CD4-positive, alpha-beta T cell (primary cell): ENCODE measurements around the gene TEX13B. TPM values are rescaled to one million over a fixed set of nuclear protein-coding genes. Genes with fewer than 3 reads are reported as not detected.
"Not testable (repeated sequence)": the region's sequence is repeated elsewhere in the genome, so short reads cannot be mapped to it uniquely, and the experiment has no call there.

Experiments used
- ATAC-seq: fragments of 200-7000 bp; cut with Tn5 transposase; one replicate; pipeline ENCODE4 v1.10.0; 2022; ENCODE audit warnings: mild to moderate bottlenecking; ENCODE audit not compliant: poor library complexity
- CTCF ChIA-PET: fragments of 350-600 bp; sonication (Branson Sonifier 250); formaldehyde crosslinking; loops from one replicate; lab custom pipeline; 2021; ENCODE audit warnings: antibody characterized with exemption, inconsistent platforms; lab: Charles Lee
- POLR2A ChIA-PET: fragments of 350-600 bp; sonication (Branson Sonifier 250); formaldehyde crosslinking; loops from one replicate; lab custom pipeline; 2021; ENCODE audit warnings: antibody characterized with exemption, inconsistent platforms; lab: Charles Lee
- DNase-seq, 14 experiments: peaks; one replicate each; pipeline ENCODE4 v3.0.0-alpha.2; 2013 to 2020; ENCODE audit warnings: mixed read lengths in 2 of 14
- H3K27ac ChIP-seq, 2 donors: one replicate each; pipeline versions ENCODE4 v1.5.1 to v1.7.0; 2013; ENCODE audit warnings: low read length in 2 of 2, low read depth in 1 of 2, mild to moderate bottlenecking in 1 of 2
- H3K27me3 ChIP-seq, 2 experiments: 1 replicate in 1 of 2; 2 replicates in 1 of 2; pipeline versions ENCODE4 v1.6.1 to v1.7.0; 2013; ENCODE audit warnings: low read length in 2 of 2, control low read depth in 1 of 2, mild to moderate bottlenecking in 1 of 2, moderate library complexity in 1 of 2; ENCODE audit not compliant: insufficient read depth in 2 of 2, control insufficient read depth in 1 of 2
- H3K36me3 ChIP-seq: one replicate; pipeline ENCODE4 v1.6.1; 2013; ENCODE audit warnings: low read length, control low read depth; ENCODE audit not compliant: insufficient read depth
- H3K4me1 ChIP-seq: one replicate; pipeline ENCODE4 v1.6.1; 2013; ENCODE audit warnings: low read length, control low read depth; ENCODE audit not compliant: insufficient read depth
- H3K4me3 ChIP-seq: one replicate; pipeline ENCODE4 v1.5.1; 2013; ENCODE audit warnings: mild to moderate bottlenecking, low read length, moderate library complexity
- H3K9me3 ChIP-seq, 2 experiments: 1 replicate in 1 of 2; 2 replicates in 1 of 2; pipeline versions ENCODE4 v1.6.1 to v1.7.0; 2013; ENCODE audit warnings: low read length in 2 of 2, mild to moderate bottlenecking in 2 of 2, control low read depth in 1 of 2, moderate library complexity in 1 of 2; ENCODE audit not compliant: control insufficient read depth in 1 of 2, insufficient read depth in 1 of 2
- H3K27ac Mint-ChIP-seq: one replicate; pipeline ENCODE4 v1.8.0; 2020; ENCODE audit warnings: mixed read lengths
- H3K27me3 Mint-ChIP-seq: one replicate; pipeline ENCODE4 v1.8.0; 2021; ENCODE audit warnings: mixed read lengths
- H3K36me3 Mint-ChIP-seq: one replicate; pipeline ENCODE4 v1.8.0; 2021; ENCODE audit warnings: low read depth, mixed read lengths
- H3K4me1 Mint-ChIP-seq: one replicate; pipeline ENCODE4 v1.8.0; 2021; ENCODE audit warnings: low read depth, mixed read lengths
- H3K4me3 Mint-ChIP-seq: one replicate; pipeline ENCODE4 v1.8.0; 2020; ENCODE audit warnings: mild to moderate bottlenecking, mixed read lengths
- H3K9me3 Mint-ChIP-seq: one replicate; pipeline ENCODE4 v1.8.0; 2020; ENCODE audit warnings: mixed read lengths
- intact Hi-C, 2 experiments: fragments of 100-400 bp; cut with DNase I in 1 of 2; cut with micrococcal nuclease in 1 of 2; formaldehyde crosslinking; loops; one replicate each; pipeline versions ENCODE4 v1.15.1 to v1.9.0; 2023 to 2025; cut with DNase I, micrococcal nuclease
- total RNA-seq, 174 experiments: library from RNA in 2 of 174; stranded (reverse) in 2 of 174; gene quantifications; one replicate each; pipeline ENCODE4 v1.2.3 and lab custom pipeline; 2021 to 2026
- TF ChIP-seq, protein P1 (sequence below): fragments of 200-600 bp; IDR thresholded peaks from one replicate; pipeline ENCODE4 v1.8.0; 2022; ENCODE audit warnings: antibody characterized with exemption, mild to moderate bottlenecking

TEX13B gene
- total RNA-seq, 2 experiments from 2014 or later, result not detected

- Histone ChIP-seq H3K9me3 (no peaks in the 10 kb centered on the region), H3K4me3 (no peak overlapping the region), H3K36me3 (no peaks in the 10 kb centered on the region), H3K27me3 (no peaks in the 10 kb centered on the region), H3K4me1 (no peaks in the 10 kb centered on the region), H3K27ac (no peak overlapping the region)
- Mint-ChIP-seq H3K9me3 (no peaks in the 10 kb centered on the region), H3K4me1 (no peaks in the 10 kb centered on the region), H3K4me3 (no peak overlapping the region), H3K27ac (no peak overlapping the region), H3K36me3 (no peaks in the 10 kb centered on the region), H3K27me3 (peaks cover 6% of the 10 kb centered on the region)
- intact Hi-C loops, result no loop called here
- no peak for ATAC-seq
- ChIA-PET CTCF (no interaction called here), POLR2A (no interaction called here)
- TF ChIP-seq, protein P1, sequence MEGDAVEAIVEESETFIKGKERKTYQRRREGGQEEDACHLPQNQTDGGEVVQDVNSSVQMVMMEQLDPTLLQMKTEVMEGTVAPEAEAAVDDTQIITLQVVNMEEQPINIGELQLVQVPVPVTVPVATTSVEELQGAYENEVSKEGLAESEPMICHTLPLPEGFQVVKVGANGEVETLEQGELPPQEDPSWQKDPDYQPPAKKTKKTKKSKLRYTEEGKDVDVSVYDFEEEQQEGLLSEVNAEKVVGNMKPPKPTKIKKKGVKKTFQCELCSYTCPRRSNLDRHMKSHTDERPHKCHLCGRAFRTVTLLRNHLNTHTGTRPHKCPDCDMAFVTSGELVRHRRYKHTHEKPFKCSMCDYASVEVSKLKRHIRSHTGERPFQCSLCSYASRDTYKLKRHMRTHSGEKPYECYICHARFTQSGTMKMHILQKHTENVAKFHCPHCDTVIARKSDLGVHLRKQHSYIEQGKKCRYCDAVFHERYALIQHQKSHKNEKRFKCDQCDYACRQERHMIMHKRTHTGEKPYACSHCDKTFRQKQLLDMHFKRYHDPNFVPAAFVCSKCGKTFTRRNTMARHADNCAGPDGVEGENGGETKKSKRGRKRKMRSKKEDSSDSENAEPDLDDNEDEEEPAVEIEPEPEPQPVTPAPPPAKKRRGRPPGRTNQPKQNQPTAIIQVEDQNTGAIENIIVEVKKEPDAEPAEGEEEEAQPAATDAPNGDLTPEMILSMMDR, result no peak
- DNase-seq, result no peak
Observed at GRCh38 chrX:107968623-107969022, 13.5 kb downstream of the TEX13B start.

GRCh38 chrX:107955337-107955736 is 26.8 kb downstream of the TEX13B start:
- H3K36me3 Mint-ChIP-seq, POLR2A ChIA-PET, CTCF ChIA-PET, H3K27me3 Mint-ChIP-seq, H3K9me3 Mint-ChIP-seq, H3K27me3 ChIP-seq, ATAC-seq, H3K4me1 Mint-ChIP-seq, H3K4me1 ChIP-seq, H3K4me3 ChIP-seq, intact Hi-C loops, DNase-seq, H3K27ac ChIP-seq, H3K9me3 ChIP-seq, H3K4me3 Mint-ChIP-seq, H3K27ac Mint-ChIP-seq, H3K36me3 ChIP-seq: not testable (repeated sequence)

- ChIA-PET CTCF (no interaction called here), POLR2A (no interaction called here)
- intact Hi-C loops, result no loop called here
- H3K4me3 ChIP-seq, result no peak overlapping the region
- H3K36me3 Mint-ChIP-seq, result no peaks in the 10 kb centered on the region
- H3K27me3 ChIP-seq, result peaks cover 0 to 5% of the 10 kb centered on the region in 2 experiments
- no peak overlapping the region for H3K27ac Mint-ChIP-seq
- H3K4me1 Mint-ChIP-seq, result no peaks in the 10 kb centered on the region
- H3K9me3 ChIP-seq, result peaks cover 0 to 9% of the 10 kb centered on the region in 2 experiments
- TF ChIP-seq, protein P1, result no peak
- ATAC-seq (no peak), DNase-seq (no peak)
- no peaks in the 10 kb centered on the region for H3K9me3 Mint-ChIP-seq
- no peaks in the 10 kb centered on the region for H3K4me1 ChIP-seq
- peaks cover 27% of the 10 kb centered on the region for H3K27me3 Mint-ChIP-seq
- H3K4me3 Mint-ChIP-seq, result no peak overlapping the region
- H3K27ac ChIP-seq, result no peak overlapping the region
- H3K36me3 ChIP-seq, result no peaks in the 10 kb centered on the region
Observed at GRCh38 chrX:107940095-107940494, 42.1 kb downstream of the TEX13B start.

DNA sequence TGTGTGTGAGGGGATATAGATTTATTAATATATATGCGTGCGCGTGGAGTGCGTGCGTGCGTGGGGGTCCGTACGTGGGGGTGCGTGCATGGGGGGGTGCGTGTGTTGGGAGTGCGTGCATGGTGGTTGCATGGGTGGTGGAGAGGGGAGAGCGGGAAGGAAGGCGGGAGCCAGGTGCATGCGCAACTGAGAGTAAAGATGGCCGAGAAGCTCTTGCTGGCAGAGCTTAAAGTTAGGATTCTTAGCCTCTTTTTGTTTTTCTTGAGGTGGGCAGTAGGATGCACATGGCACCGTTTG is 45.8 kb downstream of the TEX13B start:
- no peak overlapping the region for H3K27ac Mint-ChIP-seq
- no peak for DNase-seq
- peaks cover 0 to 9% of the 10 kb centered on the region in 2 experiments for H3K9me3 ChIP-seq
- H3K27ac ChIP-seq, result no peak overlapping the region
- no peaks in the 10 kb centered on the region for H3K4me1 ChIP-seq
- TF ChIP-seq, protein P1, result no peak
- intact Hi-C loops, result no loop called here
- no peaks in the 10 kb centered on the region for H3K36me3 Mint-ChIP-seq
- no peaks in the 10 kb centered on the region for H3K36me3 ChIP-seq
- H3K4me1 Mint-ChIP-seq, result no peaks in the 10 kb centered on the region
- ChIA-PET POLR2A (no interaction called here), CTCF (no interaction called here)
- no peak overlapping the region for H3K4me3 ChIP-seq
- H3K27me3 ChIP-seq, result peaks cover 0 to 5% of the 10 kb centered on the region in 2 experiments
- peaks cover 34% of the 10 kb centered on the region for H3K27me3 Mint-ChIP-seq
- no peak overlapping the region for H3K4me3 Mint-ChIP-seq
- no peak for ATAC-seq
- no peaks in the 10 kb centered on the region for H3K9me3 Mint-ChIP-seq
